OCI-LY7 (cell line): ENCODE results near the gene ZNF175. TPM values are rescaled to one million over a fixed set of nuclear protein-coding genes. Genes with fewer than 3 reads are reported as not detected.

Experiments
- BruUV-seq: library from RNA; stranded (reverse); fragments of 400-500 nt; replicated peaks from 2 replicates; lab custom pipeline; 2021; lab: Mats Ljungman, UMichigan
- CTCF ChIA-PET: fragments of 300-600 bp; sonication (Branson Sonifier 250); formaldehyde crosslinking; loops from one replicate; lab custom pipeline; 2022; ENCODE audit warnings: antibody characterized with exemption; ENCODE audit not compliant: unreplicated experiment; lab: Charles Lee
- POLR2A ChIA-PET: fragments of 300-600 bp; sonication (Branson Sonifier 250); formaldehyde crosslinking; loops from one replicate; lab custom pipeline; 2022; ENCODE audit warnings: antibody characterized with exemption; lab: Charles Lee
- DNase-seq: peaks from one replicate; pipeline ENCODE4 v3.0.0-alpha.2; 2015; ENCODE audit warnings: low spot score
- H2AFZ ChIP-seq: fragments of 200-600 bp; sonication (generic), shearing (Covaris generic); 2 replicates; pipeline ENCODE4 v1.6.1; 2014; ENCODE audit warnings: mild to moderate bottlenecking, antibody characterized with exemption, low read length, moderate library complexity
- H3K27ac ChIP-seq: fragments of 200-600 bp; sonication (generic); 2 replicates; pipeline ENCODE4 v1.5.1; 2014; ENCODE audit warnings: mixed run types, low read depth, mild to moderate bottlenecking, moderate library complexity, low read length, inconsistent platforms; ENCODE audit not compliant: poor library complexity, severe bottlenecking
- H3K36me3 ChIP-seq: fragments of 200-600 bp; sonication (generic); 2 replicates; pipeline ENCODE4 v1.6.1; 2014; ENCODE audit warnings: mild to moderate bottlenecking, antibody characterized with exemption, low read length, moderate library complexity, mixed read lengths; ENCODE audit not compliant: insufficient read depth
- H3K4me1 ChIP-seq: fragments of 200-600 bp; sonication (generic); 2 replicates; pipeline ENCODE4 v1.5.1; 2014; ENCODE audit warnings: mild to moderate bottlenecking, low read length; ENCODE audit not compliant: insufficient read depth, poor library complexity, severe bottlenecking
- H3K4me2 ChIP-seq: fragments of 200-600 bp; sonication (generic); 2 replicates; pipeline ENCODE4 v1.6.1; 2014; ENCODE audit warnings: mild to moderate bottlenecking, low read length
- H3K4me3 ChIP-seq: fragments of 200-600 bp; sonication (generic); 2 replicates; pipeline ENCODE4 v1.5.1; 2014; ENCODE audit warnings: mild to moderate bottlenecking, low read depth, low read length; ENCODE audit not compliant: poor library complexity, severe bottlenecking
- H3K79me2 ChIP-seq: fragments of 200-600 bp; sonication (generic); 2 replicates; pipeline ENCODE4 v1.6.1; 2016; ENCODE audit warnings: low read depth, mild to moderate bottlenecking, low read length, moderate library complexity, mixed read lengths; ENCODE audit not compliant: insufficient read depth
- H3K9me2 ChIP-seq: fragments of 200-600 bp; sonication (generic); 2 replicates; pipeline ENCODE4 v1.6.1; 2016; ENCODE audit warnings: mild to moderate bottlenecking, low read length, mixed read lengths; ENCODE audit not compliant: insufficient read depth
- H3K9me3 ChIP-seq: fragments of 200-600 bp; sonication (generic); 2 replicates; pipeline ENCODE4 v1.6.1; 2014; ENCODE audit warnings: mild to moderate bottlenecking, mixed run types, low read length, mixed read lengths
- H4K20me1 ChIP-seq: fragments of 200-600 bp; sonication (generic); 2 replicates; pipeline ENCODE4 v1.6.1; 2014; ENCODE audit warnings: mild to moderate bottlenecking, antibody characterized with exemption, low read length, moderate library complexity, mixed read lengths; ENCODE audit not compliant: insufficient read depth
- EZH2phosphoT487 ChIP-seq: fragments of 200-600 bp; sonication (generic); IDR thresholded peaks from 2 replicates; pipeline ENCODE4 v1.6.1; 2018; ENCODE audit warnings: low read depth, borderline replicate concordance, mild to moderate bottlenecking, mixed run types, antibody characterized with exemption, low read length, moderate library complexity, mixed read lengths
- intact Hi-C: fragments of 100-400 bp; cut with micrococcal nuclease; formaldehyde crosslinking; loops from one replicate; pipeline ENCODE4 v1.10.0; 2022; ENCODE audit not compliant: unreplicated experiment
- total RNA-seq, 2 experiments: library from RNA; depleted of rRNA in 1 of 2; stranded (reverse); fragments of >200 nt in 1 of 2; shearing (Covaris generic) in 1 of 2; gene quantifications; 2 replicates each; pipeline ENCODE4 v1.2.3, GENCODE V29; 2014 to 2022
- TF ChIP-seq, protein P1 (sequence below): fragments of 200-600 bp; sonication (generic); conservative IDR thresholded peaks from 2 replicates; pipeline ENCODE4 v1.5.1; 2014; ENCODE audit warnings: mild to moderate bottlenecking, antibody characterized with exemption, low read length, moderate library complexity, mixed read lengths

Gene ZNF175
- total RNA-seq, 2 experiments from 2014 or later, result 3.5 to 10.4 TPM

GRCh38 chr19:51544038-51544437, 27.0 kb upstream of the ZNF175 start:
- intact Hi-C loops, result no loop called here
- no peaks in the 10 kb centered on the region for H3K9me3 ChIP-seq
- no TSS peak for BruUV-seq
- no peaks in the 10 kb centered on the region for H3K4me1 ChIP-seq
- no peak overlapping the region for H3K4me2 ChIP-seq
- H3K27ac ChIP-seq, result no peak overlapping the region
- ChIA-PET POLR2A (no interaction called here), CTCF (no interaction called here)
- H3K9me2 ChIP-seq, result no peaks in the 10 kb centered on the region
- H2AFZ ChIP-seq, result no peak overlapping the region
- no peak for TF ChIP-seq EZH2phosphoT487
- TF ChIP-seq, protein P1, sequence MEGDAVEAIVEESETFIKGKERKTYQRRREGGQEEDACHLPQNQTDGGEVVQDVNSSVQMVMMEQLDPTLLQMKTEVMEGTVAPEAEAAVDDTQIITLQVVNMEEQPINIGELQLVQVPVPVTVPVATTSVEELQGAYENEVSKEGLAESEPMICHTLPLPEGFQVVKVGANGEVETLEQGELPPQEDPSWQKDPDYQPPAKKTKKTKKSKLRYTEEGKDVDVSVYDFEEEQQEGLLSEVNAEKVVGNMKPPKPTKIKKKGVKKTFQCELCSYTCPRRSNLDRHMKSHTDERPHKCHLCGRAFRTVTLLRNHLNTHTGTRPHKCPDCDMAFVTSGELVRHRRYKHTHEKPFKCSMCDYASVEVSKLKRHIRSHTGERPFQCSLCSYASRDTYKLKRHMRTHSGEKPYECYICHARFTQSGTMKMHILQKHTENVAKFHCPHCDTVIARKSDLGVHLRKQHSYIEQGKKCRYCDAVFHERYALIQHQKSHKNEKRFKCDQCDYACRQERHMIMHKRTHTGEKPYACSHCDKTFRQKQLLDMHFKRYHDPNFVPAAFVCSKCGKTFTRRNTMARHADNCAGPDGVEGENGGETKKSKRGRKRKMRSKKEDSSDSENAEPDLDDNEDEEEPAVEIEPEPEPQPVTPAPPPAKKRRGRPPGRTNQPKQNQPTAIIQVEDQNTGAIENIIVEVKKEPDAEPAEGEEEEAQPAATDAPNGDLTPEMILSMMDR, result no peak
- no peak for DNase-seq
- H3K36me3 ChIP-seq, result no peaks in the 10 kb centered on the region
- no peaks in the 10 kb centered on the region for H3K79me2 ChIP-seq
- no peaks in the 10 kb centered on the region for H4K20me1 ChIP-seq
- no peak overlapping the region for H3K4me3 ChIP-seq

DNA sequence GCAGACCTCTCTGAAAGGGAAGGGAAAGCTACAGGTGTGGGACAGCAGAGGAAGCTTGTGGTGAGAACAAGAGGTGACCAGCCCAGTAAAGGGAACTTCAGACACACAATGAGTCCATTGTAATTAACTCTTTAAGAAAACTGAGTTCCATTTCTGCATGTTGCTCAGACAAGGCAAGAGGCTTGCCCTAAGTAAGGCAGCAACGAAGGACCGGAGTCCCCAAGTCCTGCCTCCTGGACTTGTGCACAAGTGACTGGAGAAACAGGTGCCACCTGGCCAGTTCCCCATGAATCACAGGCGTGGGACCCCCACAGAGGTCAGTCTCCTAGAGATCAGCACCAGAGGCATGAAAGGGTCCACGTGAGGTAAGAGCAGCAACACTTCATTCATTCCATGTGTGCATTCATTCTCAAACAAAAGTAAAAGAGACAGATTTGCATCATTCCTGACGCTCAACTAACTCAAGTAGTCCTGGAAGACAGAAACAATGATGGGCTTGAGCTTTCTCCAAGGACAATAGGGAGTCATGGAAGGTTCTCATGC, 24.9 kb upstream of the ZNF175 start:
- Histone ChIP-seq H3K4me1 (no peaks in the 10 kb centered on the region), H3K36me3 (no peaks in the 10 kb centered on the region), H3K9me3 (no peaks in the 10 kb centered on the region), H3K4me2 (no peak overlapping the region), H4K20me1 (no peaks in the 10 kb centered on the region), H2AFZ (no peak overlapping the region), H3K4me3 (no peak overlapping the region), H3K9me2 (no peaks in the 10 kb centered on the region), H3K27ac (no peak overlapping the region), H3K79me2 (no peaks in the 10 kb centered on the region)
- TF ChIP-seq EZH2phosphoT487, result no peak
- TF ChIP-seq, protein P1, result no peak
- POLR2A ChIA-PET, result no interaction called here
- CTCF ChIA-PET, result no interaction called here
- intact Hi-C loops, result no loop called here
- no TSS peak for BruUV-seq
- no peak for DNase-seq

GRCh38 chr19:51546650-51547396, 24.3 kb upstream of the ZNF175 start:
- BruUV-seq, result no TSS peak
- ChIA-PET POLR2A (no interaction called here), CTCF (no interaction called here)
- Histone ChIP-seq H3K27ac (no peak overlapping the region), H3K4me2 (no peak overlapping the region), H3K79me2 (no peaks in the 10 kb centered on the region), H3K36me3 (no peaks in the 10 kb centered on the region), H3K4me3 (no peak overlapping the region), H4K20me1 (no peaks in the 10 kb centered on the region), H3K9me3 (no peaks in the 10 kb centered on the region), H2AFZ (no peak overlapping the region), H3K9me2 (no peaks in the 10 kb centered on the region), H3K4me1 (peaks cover 6% of the 10 kb centered on the region)
- DNase-seq, result no peak
- intact Hi-C loops, result no loop called here
- TF ChIP-seq, protein P1, result no peak
- TF ChIP-seq EZH2phosphoT487, result no peak
